Measurements from ENCODE around the gene SECISBP2. TPM values are rescaled to one million over a fixed set of nuclear protein-coding genes. Genes with fewer than 3 reads are reported as not detected.
"Not testable (repeated sequence)": the region's sequence is repeated elsewhere in the genome, so short reads cannot be mapped to it uniquely, and the experiment has no call there.

SECISBP2 gene
- total RNA-seq, 2 experiments from 2014 or later = 42.8 to 45.8 TPM

DNA sequence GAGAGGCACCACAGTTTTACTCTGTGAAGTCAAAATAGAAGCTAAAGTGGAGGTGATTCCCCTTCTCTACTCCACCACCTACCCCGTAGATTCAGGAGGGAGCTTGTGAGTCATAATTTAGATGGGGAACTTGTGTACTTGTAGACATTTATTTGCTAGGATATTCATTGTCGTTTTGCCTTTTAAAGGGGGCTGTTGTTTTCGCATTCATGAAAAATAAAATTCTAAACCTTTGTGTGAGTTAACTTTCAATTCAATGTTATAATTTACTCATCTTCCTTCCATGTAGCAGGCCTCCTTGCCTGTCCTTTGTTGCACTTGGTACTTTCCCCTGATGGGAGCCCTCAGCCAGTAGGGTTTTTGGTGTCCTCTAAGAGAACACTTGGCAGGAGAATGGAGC, 22.0 kb downstream of the SECISBP2 start:
- peaks cover 64% of the 10 kb centered on the region for H3K36me3 Mint-ChIP-seq (ENCODE audit: low read depth)
- CTCF ChIA-PET = no interaction called here

DNA sequence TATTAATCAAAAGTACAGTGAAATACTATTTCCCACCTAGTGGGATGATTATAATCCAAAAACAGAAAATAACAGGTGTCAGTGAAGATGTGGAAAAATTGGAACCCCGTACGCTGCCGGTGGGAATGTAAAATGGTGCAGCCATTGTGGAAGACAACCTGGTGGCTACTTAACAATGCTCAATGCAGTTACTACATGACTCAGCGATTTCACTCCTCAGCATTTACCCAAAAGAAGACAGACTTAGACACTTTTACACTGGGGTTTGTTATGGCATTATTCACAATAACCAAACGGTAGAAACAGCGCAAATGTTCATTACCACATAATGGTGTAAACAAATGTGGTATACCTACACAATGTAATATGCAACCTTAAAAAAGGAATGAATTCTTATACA, 23.9 kb downstream of the SECISBP2 start:
- no peak overlapping the region for H3K27ac Mint-ChIP-seq
- peaks cover 48% of the 10 kb centered on the region for H3K4me1 Mint-ChIP-seq (ENCODE audit: low read depth)
- no peak for DNase-seq
- peaks cover 67% of the 10 kb centered on the region for H3K36me3 Mint-ChIP-seq (ENCODE audit: low read depth)
- H3K4me3 Mint-ChIP-seq = no peak overlapping the region
- H3K27me3 Mint-ChIP-seq (ENCODE audit: low read depth) = no peaks in the 10 kb centered on the region
- intact Hi-C loops (cut with micrococcal nuclease) = no loop called here
- CTCF ChIA-PET = no interaction called here
- H3K9me3 Mint-ChIP-seq = no peaks in the 10 kb centered on the region

More for the DNA sequence above, 22.0 kb downstream of the SECISBP2 start:
- DNase-seq = peak; percentile 31
- no peaks in the 10 kb centered on the region for H3K27me3 Mint-ChIP-seq (ENCODE audit: low read depth)
- no peak overlapping the region for H3K4me3 Mint-ChIP-seq
- peak overlapping the region; percentile 67 for H3K27ac Mint-ChIP-seq
- no peaks in the 10 kb centered on the region for H3K9me3 Mint-ChIP-seq
- peaks cover 48% of the 10 kb centered on the region for H3K4me1 Mint-ChIP-seq (ENCODE audit: low read depth)
- intact Hi-C loops (cut with micrococcal nuclease) = loop anchor here (1.0 to 2.0 kb wide), 3 partner anchors 21 to 82 kb away; no protein-coding TSS in a partner anchor

DNA sequence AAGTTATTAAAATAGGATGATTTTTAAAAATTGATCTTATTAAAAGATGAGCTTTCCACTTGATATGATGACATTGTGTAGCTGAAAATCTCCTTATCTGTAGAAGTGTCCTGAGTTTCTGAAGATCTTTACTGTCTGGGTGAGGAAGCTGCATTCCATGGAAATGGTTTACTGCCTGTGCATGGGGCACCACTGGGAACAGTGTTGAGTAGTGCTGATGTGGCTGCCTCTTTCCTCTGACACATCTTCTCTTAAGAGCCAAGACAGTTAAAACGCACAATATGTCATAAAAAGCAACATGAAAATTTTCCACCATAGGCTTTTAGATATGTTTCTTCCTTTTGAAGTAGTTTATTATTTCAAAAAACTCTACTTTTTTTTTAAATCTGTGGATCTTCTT, 24.6 kb downstream of the SECISBP2 start:
- Mint-ChIP-seq H3K9me3 (no peaks in the 10 kb centered on the region), H3K4me3 (no peak overlapping the region), H3K27me3 (ENCODE audit: low read depth) (no peaks in the 10 kb centered on the region), H3K27ac (no peak overlapping the region), H3K4me1 (ENCODE audit: low read depth) (peaks cover 45% of the 10 kb centered on the region), H3K36me3 (ENCODE audit: low read depth) (peaks cover 62% of the 10 kb centered on the region)
- CTCF ChIA-PET = interaction anchor here (1.3 kb wide), 1 partner anchor 206 kb away, joined by 3 read pairs; no protein-coding TSS in a partner anchor
- no peak for DNase-seq
- intact Hi-C loops (cut with micrococcal nuclease) = no loop called here

DNA sequence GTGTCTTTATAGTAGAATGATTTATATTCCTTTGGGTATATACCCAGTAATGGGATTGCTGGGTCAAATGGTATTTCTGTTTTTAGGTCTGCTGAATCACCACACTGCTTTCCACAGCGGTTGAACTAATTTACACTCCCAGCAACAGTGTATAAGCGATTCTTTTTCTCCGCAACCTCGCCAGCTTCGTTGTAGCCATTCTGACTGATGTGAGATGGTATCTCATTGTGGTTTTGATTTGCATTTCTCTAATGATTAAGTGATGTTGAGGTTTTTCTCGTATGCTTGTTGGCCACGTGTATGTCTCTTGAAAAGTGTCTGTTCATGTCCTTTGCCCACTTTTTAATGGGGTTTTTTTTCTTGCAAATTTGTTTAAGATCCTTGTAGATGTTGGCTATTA, 25.5 kb downstream of the SECISBP2 start:
- intact Hi-C loops (cut with micrococcal nuclease); H3K4me3 Mint-ChIP-seq; H3K9me3 Mint-ChIP-seq; DNase-seq; H3K27me3 Mint-ChIP-seq (ENCODE audit: low read depth); H3K27ac Mint-ChIP-seq: not testable (repeated sequence)
- peaks cover 38% of the 10 kb centered on the region for H3K4me1 Mint-ChIP-seq (ENCODE audit: low read depth)
- H3K36me3 Mint-ChIP-seq (ENCODE audit: low read depth) = peaks cover 59% of the 10 kb centered on the region
- CTCF ChIA-PET = interaction anchor here (1.3 kb wide), 1 partner anchor 205 kb away, joined by 3 read pairs; no protein-coding TSS in a partner anchor

DNA sequence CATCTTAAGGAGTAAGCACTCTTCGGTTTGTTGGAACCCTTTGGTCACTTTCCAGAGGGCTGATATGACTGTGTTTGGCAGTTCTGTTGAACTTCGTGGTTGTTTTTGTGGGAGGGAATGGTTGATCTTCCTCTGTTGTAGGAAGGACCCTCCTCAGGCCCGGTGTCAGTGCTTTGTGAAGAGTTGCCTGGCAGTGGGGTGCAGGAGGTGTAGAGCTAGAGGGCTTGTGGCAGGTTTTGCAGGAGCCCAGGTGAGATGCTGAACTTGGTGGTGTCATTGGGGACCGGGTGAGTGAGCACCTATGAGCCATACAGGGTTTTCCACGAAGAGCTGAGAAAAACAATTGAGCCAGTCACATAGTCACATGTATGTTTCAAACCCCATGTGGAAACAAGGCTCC, 27.2 kb downstream of the SECISBP2 start:
- no peaks in the 10 kb centered on the region for H3K27me3 Mint-ChIP-seq (ENCODE audit: low read depth)
- peaks cover 23% of the 10 kb centered on the region for H3K4me1 Mint-ChIP-seq (ENCODE audit: low read depth)
- H3K9me3 Mint-ChIP-seq = no peaks in the 10 kb centered on the region
- CTCF ChIA-PET = interaction anchor here (1.1 kb wide), 1 partner anchor 30 kb away, joined by 4 read pairs; no protein-coding TSS in a partner anchor
- H3K27ac Mint-ChIP-seq = peak overlapping the region; percentile 10
- no peak for DNase-seq
- peaks cover 62% of the 10 kb centered on the region for H3K36me3 Mint-ChIP-seq (ENCODE audit: low read depth)
- no peak overlapping the region for H3K4me3 Mint-ChIP-seq
- intact Hi-C loops (cut with micrococcal nuclease) = no loop called here

DNA sequence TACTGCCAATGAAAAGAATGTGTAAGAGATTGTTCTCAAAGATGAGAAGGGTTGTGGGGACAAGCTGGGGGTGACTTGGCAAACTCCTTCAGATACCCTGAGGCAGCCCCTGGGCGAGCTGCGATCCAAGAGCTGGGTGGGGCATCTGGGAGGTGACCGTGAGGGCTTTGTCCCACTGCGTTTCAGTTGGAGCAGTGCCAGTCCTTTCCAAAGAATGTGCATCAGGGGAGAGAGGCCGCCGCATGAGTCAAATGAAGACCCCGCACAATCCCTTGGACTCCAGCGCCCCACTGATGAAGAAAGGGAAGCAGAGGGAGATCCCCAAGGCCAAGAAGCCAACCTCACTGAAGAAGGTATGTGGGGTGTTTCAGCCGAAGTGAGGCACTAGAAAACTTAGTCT, 28.4 kb downstream of the SECISBP2 start:
- H3K4me1 Mint-ChIP-seq (ENCODE audit: low read depth) = peaks cover 19% of the 10 kb centered on the region
- DNase-seq = no peak
- no peak overlapping the region for H3K27ac Mint-ChIP-seq
- CTCF ChIA-PET = no interaction called here
- intact Hi-C loops (cut with micrococcal nuclease) = no loop called here
- H3K36me3 Mint-ChIP-seq (ENCODE audit: low read depth) = peaks cover 59% of the 10 kb centered on the region
- H3K27me3 Mint-ChIP-seq (ENCODE audit: low read depth) = no peaks in the 10 kb centered on the region
- no peaks in the 10 kb centered on the region for H3K9me3 Mint-ChIP-seq
- H3K4me3 Mint-ChIP-seq = no peak overlapping the region

DNA sequence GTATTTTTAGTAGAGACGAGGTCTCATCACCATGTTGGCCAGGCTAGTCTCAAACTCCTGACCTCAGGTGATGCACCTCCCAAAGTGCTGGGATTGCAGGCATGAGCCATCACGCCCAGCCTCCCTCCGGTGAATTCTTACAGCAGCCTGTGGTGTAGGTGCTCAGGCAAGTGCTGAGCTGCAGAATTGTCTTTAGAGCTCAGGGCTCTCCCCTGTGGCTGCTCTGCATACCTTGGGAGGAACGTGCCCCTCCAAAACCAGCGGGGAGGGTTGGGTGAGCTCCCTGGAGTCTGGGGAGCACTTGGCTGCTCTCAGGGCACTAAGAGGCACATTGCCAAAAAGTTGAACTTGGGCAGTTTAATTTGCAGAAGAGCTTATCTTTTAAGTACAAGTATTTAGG, 29.4 kb downstream of the SECISBP2 start:
- Mint-ChIP-seq H3K27me3 (ENCODE audit: low read depth) (no peaks in the 10 kb centered on the region), H3K27ac (no peak overlapping the region), H3K4me1 (ENCODE audit: low read depth) (peaks cover 27% of the 10 kb centered on the region), H3K36me3 (ENCODE audit: low read depth) (peaks cover 57% of the 10 kb centered on the region), H3K4me3 (no peak overlapping the region), H3K9me3 (no peaks in the 10 kb centered on the region)
- DNase-seq = no peak
- intact Hi-C loops (cut with micrococcal nuclease) = no loop called here
- CTCF ChIA-PET = no interaction called here

DNA sequence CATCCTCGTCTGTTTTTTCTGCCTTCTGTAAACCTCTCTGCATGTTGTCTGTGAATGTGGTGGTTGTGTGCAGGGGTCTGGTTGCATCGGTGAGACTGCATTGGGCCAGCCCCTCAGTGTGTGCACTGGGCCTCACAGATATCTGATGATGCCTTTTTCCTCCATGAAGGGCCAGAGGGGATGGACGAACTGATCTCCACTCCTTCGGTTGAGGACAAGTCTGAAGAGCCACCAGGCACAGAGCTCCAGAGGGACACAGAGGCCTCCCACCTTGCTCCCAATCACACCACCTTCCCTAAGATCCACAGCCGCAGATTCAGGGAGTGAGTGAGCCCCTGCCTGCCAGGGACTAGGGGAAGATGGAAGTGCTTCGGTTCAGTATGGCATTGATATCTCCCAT, 31.3 kb downstream of the SECISBP2 start:
- CTCF ChIA-PET = no interaction called here
- no peak overlapping the region for H3K4me3 Mint-ChIP-seq
- intact Hi-C loops (cut with micrococcal nuclease) = no loop called here
- peaks cover 20% of the 10 kb centered on the region for H3K4me1 Mint-ChIP-seq (ENCODE audit: low read depth)
- no peaks in the 10 kb centered on the region for H3K27me3 Mint-ChIP-seq (ENCODE audit: low read depth)
- no peak for DNase-seq
- H3K27ac Mint-ChIP-seq = no peak overlapping the region
- no peaks in the 10 kb centered on the region for H3K9me3 Mint-ChIP-seq
- peaks cover 45% of the 10 kb centered on the region for H3K36me3 Mint-ChIP-seq (ENCODE audit: low read depth)

DNA sequence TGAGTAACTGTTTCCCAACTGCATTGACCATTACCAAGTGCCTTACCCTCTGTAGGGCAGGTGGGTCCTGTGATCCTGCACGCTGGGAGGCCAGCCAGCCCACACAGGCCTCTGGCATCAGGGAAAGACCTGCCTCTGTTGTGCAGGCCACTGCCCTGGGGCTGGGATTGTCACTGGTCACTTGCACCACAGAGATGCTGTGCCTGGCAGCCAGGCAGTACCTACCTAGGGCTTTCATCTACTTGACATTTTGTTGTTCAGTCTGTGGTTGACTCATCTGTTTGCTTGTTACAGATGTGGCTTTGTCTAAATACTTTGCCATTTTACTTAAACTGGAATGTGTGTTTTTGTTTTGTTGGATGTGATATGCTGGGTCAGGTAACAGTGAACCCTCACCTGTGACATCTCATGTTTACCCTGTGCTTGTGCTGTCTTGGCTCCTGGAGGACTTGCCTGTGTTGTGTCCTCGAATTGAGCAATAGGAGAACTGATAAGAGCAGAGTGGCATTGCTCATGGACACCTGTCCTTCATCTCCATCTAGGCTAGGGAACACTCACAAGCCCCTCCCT, 32.8 kb downstream of the SECISBP2 start:
- no peak overlapping the region for H3K27ac Mint-ChIP-seq
- peaks cover 20% of the 10 kb centered on the region for H3K4me1 Mint-ChIP-seq (ENCODE audit: low read depth)
- no peak overlapping the region for H3K4me3 Mint-ChIP-seq
- DNase-seq = no peak
- no peaks in the 10 kb centered on the region for H3K27me3 Mint-ChIP-seq (ENCODE audit: low read depth)
- no peaks in the 10 kb centered on the region for H3K9me3 Mint-ChIP-seq
- intact Hi-C loops (cut with micrococcal nuclease) = no loop called here
- CTCF ChIA-PET = no interaction called here
- H3K36me3 Mint-ChIP-seq (ENCODE audit: low read depth) = peaks cover 42% of the 10 kb centered on the region

DNA sequence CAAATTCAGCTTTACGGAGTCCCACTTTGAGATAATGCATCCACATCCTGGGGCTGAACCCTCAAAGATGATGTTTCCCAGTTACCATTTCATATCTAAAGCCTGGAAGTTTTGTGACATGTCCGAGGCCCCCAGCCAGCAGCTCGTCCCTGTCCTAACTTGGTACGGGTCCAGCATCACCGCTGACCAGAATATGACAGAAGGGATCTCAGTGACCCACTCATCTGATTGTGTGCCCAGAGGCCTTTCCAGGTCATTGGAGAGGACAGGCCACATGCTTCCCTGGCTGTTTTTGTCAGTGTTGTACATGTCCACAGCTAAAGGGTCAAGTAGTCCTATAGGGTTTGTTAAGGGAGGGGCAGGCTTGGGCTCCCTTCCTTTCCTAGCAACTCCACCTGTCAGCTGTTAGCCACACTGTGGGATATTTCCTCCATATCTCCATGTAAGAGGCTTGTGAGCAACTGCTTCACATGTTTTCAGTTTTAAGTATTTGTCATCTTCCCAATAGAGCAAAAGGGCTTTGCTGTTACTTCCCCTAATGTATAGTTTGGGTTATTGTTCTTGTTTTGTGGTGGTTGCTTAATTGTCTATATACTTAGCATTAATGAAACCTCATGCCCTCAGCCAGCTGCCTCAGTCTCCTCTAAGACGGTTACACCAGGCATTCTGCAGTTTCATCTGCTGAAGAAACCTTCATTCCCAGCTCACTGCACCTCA, 33.4 kb downstream of the SECISBP2 start:
- Mint-ChIP-seq H3K9me3 (no peaks in the 10 kb centered on the region), H3K4me3 (no peak overlapping the region), H3K27me3 (ENCODE audit: low read depth) (no peaks in the 10 kb centered on the region), H3K27ac (peak overlapping the region; percentile 63), H3K4me1 (ENCODE audit: low read depth) (peaks cover 20% of the 10 kb centered on the region), H3K36me3 (ENCODE audit: low read depth) (peaks cover 46% of the 10 kb centered on the region)
- DNase-seq = no peak
- intact Hi-C loops (cut with micrococcal nuclease) = no loop called here
- CTCF ChIA-PET = no interaction called here

DNA sequence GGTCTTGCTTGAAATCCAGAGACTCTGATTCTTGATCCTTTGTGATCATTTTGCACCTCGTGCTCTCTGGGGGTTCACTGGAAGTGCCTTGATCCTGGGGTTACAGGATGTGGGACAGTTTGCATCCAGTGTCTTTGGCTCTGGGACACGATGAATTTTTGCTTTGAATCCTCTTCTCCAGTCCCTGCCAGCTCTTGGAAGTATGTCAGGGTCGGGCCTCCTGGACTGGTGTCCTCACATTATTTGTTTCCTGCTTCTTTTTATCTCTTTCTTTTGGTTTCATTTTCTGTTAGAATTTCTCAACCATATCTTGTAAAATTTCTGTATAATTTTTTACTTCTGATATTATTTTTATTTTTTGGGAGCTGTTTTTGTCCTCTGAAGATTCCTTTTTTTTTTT, 34.2 kb downstream of the SECISBP2 start:
- Mint-ChIP-seq H3K27ac (peak overlapping the region; percentile 70), H3K4me3 (no peak overlapping the region), H3K27me3 (ENCODE audit: low read depth) (no peaks in the 10 kb centered on the region), H3K36me3 (ENCODE audit: low read depth) (peaks cover 45% of the 10 kb centered on the region), H3K4me1 (ENCODE audit: low read depth) (peaks cover 20% of the 10 kb centered on the region), H3K9me3 (no peaks in the 10 kb centered on the region)
- CTCF ChIA-PET = interaction anchor here (0.6 kb wide), 1 partner anchor 751 kb away, joined by 4 read pairs; no protein-coding TSS in a partner anchor
- no peak for DNase-seq
- intact Hi-C loops (cut with micrococcal nuclease) = no loop called here

DNA sequence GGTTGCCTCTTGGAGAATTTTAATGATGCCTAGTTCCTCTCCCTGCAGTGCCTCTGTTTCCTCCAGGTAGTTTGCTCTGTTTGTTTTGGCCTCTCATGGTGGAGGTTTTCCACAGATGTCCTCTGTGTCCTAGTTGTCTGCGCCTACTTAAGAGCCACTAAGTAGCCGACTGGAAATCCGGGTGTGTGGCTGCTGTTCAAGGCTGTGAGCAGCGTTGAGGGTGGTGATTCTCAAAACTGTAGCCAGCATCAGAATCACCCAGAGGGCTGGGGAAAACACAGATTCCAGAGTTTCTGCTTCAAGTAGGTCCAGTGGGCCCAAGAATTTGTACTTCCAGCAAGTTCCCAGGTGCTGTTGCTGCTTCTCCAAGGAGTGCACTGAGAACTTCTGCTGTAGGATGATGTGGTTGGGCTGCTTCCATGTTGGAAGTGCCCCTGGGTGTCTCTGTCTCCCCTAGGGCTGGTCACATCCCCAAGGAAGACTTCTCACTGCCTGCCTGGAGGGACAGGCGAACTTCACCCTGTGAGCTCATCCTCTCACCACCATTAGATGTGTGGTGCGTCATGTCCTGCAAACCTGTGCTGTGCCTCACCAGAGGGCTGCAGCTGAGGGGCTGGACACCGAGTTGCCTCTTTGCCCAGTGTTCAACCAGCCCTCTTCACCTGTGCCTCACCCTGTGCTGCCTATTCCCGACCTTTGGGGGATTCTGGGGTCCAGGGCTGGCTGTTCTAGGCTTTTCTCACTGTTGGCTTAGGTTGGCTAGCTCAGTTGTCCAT, 34.8 kb downstream of the SECISBP2 start:
- intact Hi-C loops (cut with micrococcal nuclease) = no loop called here
- H3K27me3 Mint-ChIP-seq (ENCODE audit: low read depth) = no peaks in the 10 kb centered on the region
- H3K27ac Mint-ChIP-seq = peak overlapping the region; percentile 62
- peaks cover 48% of the 10 kb centered on the region for H3K36me3 Mint-ChIP-seq (ENCODE audit: low read depth)
- no peaks in the 10 kb centered on the region for H3K9me3 Mint-ChIP-seq
- H3K4me1 Mint-ChIP-seq (ENCODE audit: low read depth) = peaks cover 20% of the 10 kb centered on the region
- CTCF ChIA-PET = interaction anchor here (0.6 kb wide), 1 partner anchor 750 kb away, joined by 4 read pairs; no protein-coding TSS in a partner anchor
- no peak for DNase-seq
- no peak overlapping the region for H3K4me3 Mint-ChIP-seq

All from activated naive CD4-positive, alpha-beta T cell treated with anti-CD3 and anti-CD28 coated beads for 36 hours (primary cell).